Measurements from ENCODE around the gene SH3BGRL3. TPM values are rescaled to one million over a fixed set of nuclear protein-coding genes. Genes with fewer than 3 reads are reported as not detected.

SH3BGRL3 gene
- total and polyA plus RNA-seq, 2 donors from 2014 or later, result 140 to 180 TPM

DNA sequence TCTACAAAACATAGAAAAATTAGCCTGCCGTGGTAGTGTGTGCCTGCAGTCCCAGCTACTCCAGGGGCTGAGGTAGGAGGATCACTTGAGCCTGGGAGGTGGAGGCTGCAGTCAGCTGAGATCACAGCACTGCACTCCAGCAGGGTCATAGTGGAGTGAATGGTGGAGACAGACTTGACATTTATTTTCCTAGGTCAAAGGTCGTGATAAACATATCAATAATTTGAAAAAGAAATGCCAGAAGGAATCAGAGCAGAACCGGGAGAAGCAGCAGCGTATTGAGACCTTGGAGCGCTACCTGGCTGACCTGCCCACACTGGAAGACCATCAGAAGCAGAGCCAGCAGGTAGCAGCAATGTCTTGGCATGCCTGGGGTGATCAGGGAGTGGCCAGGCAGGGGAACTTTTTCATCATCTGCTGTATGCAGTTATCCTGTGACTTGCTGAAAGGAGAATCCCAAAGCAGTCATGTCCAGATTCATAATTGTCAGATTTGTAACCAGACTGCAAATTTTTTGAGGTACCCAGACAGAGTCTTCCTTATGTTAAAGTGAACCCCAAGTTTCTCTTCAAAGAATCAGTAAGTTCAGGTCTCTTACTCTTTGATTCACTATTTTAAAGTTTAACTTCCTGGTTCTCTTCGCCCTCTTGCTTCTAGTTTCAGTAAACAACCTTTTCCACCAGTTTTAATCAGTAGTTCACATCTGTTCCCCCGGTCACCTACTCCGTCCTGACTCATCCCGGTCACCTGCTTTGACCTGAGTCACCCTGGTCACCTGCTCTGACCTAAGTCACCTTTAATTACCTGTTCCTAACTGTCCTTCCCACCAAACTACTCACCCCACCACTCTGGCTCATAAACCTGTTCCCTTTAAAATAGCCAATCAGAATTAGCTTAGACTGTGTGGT, 11.3 kb upstream of the SH3BGRL3 start:
- FAIRE-seq (no peak), DNase-seq (no peak)
- no peak for TF ChIP-seq CTCF (IDR thresholded peaks at IDR 0.05; ENCODE audit: borderline replicate concordance, extremely low read depth, insufficient read depth)
- Histone ChIP-seq H3K9me3 (ENCODE audit: control insufficient read depth in 2 of 3, insufficient read depth in 1 of 3, low read length in 3 of 3) (no peaks in the 10 kb centered on the region), H3K4me3 (ENCODE audit: low read length in 3 of 3) (no peak overlapping the region), H3K4me1 (ENCODE audit: control insufficient read depth in 2 of 3, insufficient read depth in 2 of 3, low read depth in 1 of 3, low read length in 3 of 3) (no peaks in the 10 kb centered on the region), H3K36me3 (ENCODE audit: control insufficient read depth in 2 of 3, insufficient read depth in 3 of 3, low read length in 3 of 3) (peaks cover 0 to 11% (median 3%) of the 10 kb centered on the region in 3 donors), H3K9ac (ENCODE audit: low read length in 3 of 3) (no peak overlapping the region), H3K27me3 (ENCODE audit: control insufficient read depth, insufficient read depth, low read length) (no peaks in the 10 kb centered on the region), H3K27ac (ENCODE audit: low read depth in 2 of 2, low read length in 2 of 2) (no peak overlapping the region)
- intact Hi-C loops (cut with DNase I), result no loop called here

DNA sequence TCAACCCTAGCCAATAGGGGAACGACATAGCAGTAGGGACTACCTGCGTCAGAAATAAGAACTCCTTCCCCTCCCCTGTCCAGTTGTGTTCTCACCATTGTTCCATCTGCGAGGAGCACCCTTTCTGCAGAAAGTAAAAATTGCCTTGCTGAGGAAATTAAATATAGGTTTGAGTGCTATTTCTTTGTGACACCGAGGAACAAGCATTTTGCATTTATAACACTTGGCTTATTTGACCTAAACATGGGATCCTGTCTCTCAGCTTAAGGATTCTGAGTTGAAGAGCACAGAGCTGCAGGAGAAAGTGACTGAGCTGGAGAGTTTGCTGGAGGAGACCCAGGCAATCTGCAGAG, 10.7 kb upstream of the SH3BGRL3 start:
- Histone ChIP-seq H3K4me3 (ENCODE audit: low read length in 3 of 3) (no peak overlapping the region), H3K36me3 (ENCODE audit: control insufficient read depth in 2 of 3, insufficient read depth in 3 of 3, low read length in 3 of 3) (peaks cover 0 to 11% (median 3%) of the 10 kb centered on the region in 3 donors), H3K27ac (ENCODE audit: low read depth in 2 of 2, low read length in 2 of 2) (no peak overlapping the region), H3K27me3 (ENCODE audit: control insufficient read depth, insufficient read depth, low read length) (no peaks in the 10 kb centered on the region), H3K4me1 (ENCODE audit: control insufficient read depth in 2 of 3, insufficient read depth in 2 of 3, low read depth in 1 of 3, low read length in 3 of 3) (no peaks in the 10 kb centered on the region), H3K9me3 (ENCODE audit: control insufficient read depth in 2 of 3, insufficient read depth in 1 of 3, low read length in 3 of 3) (no peaks in the 10 kb centered on the region), H3K9ac (ENCODE audit: low read length in 3 of 3) (no peak overlapping the region)
- DNase-seq (no peak), FAIRE-seq (no peak)
- intact Hi-C loops (cut with DNase I), result no loop called here
- no peak for TF ChIP-seq CTCF (IDR thresholded peaks at IDR 0.05; ENCODE audit: borderline replicate concordance, extremely low read depth, insufficient read depth)

DNA sequence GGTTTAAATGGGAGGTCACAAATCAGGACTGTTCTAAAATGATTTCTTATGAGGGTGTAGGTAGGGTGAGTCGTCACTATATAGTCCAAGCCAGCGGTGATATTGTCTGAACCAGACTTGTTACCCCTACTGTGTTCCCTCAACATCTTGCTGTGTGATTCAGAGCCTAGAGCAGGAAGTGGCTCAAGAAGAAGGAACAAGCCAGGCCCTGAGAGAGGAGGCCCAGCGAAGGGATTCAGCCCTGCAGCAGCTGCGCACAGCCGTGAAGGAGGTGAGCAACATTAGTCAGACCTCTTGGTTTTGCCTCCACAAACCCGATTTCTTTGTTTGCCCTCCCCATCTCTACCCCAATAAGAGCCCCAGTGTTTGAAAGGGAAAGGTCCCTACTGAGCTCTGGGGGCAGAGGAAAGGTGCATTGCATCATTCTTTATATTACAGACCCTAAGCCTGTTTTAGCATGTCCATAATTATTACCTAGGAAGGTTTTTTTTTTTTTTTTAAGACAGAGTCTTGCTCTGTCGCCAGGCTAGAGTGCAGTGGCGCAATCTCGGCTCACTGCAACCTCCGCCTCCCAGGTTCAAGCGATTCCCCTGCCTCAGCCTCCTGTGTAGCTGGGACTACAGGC, 5.0 kb upstream of the SH3BGRL3 start:
- no peak for FAIRE-seq

More for the DNA sequence above, 5.0 kb upstream of the SH3BGRL3 start:
- DNase-seq, result no peak
- no peaks in the 10 kb centered on the region for H3K27me3 ChIP-seq (ENCODE audit: control insufficient read depth, insufficient read depth, low read length)
- H3K4me1 ChIP-seq (ENCODE audit: control insufficient read depth in 2 of 3, insufficient read depth in 2 of 3, low read depth in 1 of 3, low read length in 3 of 3), result peaks cover 9 to 35% (median 32%) of the 10 kb centered on the region in 3 donors
- H3K4me3 ChIP-seq (ENCODE audit: low read length in 3 of 3), result no peak overlapping the region
- H3K9ac ChIP-seq (ENCODE audit: low read length in 3 of 3), result no peak overlapping the region
- TF ChIP-seq CTCF (IDR thresholded peaks at IDR 0.05; ENCODE audit: borderline replicate concordance, extremely low read depth, insufficient read depth), result no peak
- H3K9me3 ChIP-seq (ENCODE audit: control insufficient read depth in 2 of 3, insufficient read depth in 1 of 3, low read length in 3 of 3), result no peaks in the 10 kb centered on the region
- H3K27ac ChIP-seq (ENCODE audit: low read depth in 2 of 2, low read length in 2 of 2), result no peak overlapping the region
- H3K36me3 ChIP-seq (ENCODE audit: control insufficient read depth in 2 of 3, insufficient read depth in 3 of 3, low read length in 3 of 3), result peaks cover 0 to 5% (median 2%) of the 10 kb centered on the region in 3 donors
- intact Hi-C loops (cut with DNase I), result loop anchor here (5.0 kb wide), 1 partner anchor 47 kb away; no protein-coding TSS in a partner anchor
